Measurements from ENCODE around the gene SIGLEC10. TPM values are rescaled to one million over a fixed set of nuclear protein-coding genes. Genes with fewer than 3 reads are reported as not detected.

The SIGLEC10 gene
- total RNA-seq, 1 experiment from 2014 or later = not detected

DNA sequence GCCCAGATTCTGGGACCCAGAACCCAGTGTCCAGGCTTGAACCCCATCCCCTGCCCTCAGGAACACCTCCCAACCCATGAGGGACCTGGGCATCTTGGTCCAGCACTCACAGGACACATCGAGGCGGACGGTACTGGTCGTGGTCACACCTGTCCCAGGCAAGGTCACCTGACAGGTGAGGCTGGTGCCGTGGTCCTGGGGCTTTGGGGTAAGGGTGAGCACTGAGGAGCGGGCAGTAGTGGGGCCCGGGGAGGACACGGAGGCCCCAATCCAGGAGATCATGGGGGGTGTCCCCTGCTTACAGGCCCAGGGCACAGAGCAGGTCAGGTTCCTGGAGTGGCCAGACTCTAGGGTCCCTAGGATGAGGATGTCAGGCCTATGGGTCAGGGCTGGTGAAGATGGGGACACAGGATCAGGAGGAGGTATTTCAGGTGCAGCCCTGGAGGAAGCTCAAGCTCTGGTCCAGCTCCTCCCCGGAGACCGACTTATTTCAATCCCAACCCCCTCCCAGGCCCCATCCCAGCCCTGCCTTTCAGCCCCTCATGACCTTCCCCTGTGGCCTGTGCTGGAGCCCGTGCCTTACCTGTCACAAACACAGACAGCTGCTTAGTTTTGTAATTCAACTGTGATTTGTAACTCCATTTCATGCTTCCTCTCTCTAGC lies 40.0 kb upstream of the SIGLEC10 start:
- no peak overlapping the region for H3K9ac ChIP-seq (ENCODE audit: low read length)
- RAD21 ChIA-PET (ENCODE audit: low non-redundant PET in 1 of 2, low total read pairs in 2 of 2, uncharacterized antibody in 2 of 2, unreplicated experiment in 2 of 2) = no interaction called here
- H3K79me2 ChIP-seq (ENCODE audit: insufficient read depth, low read length) = no peaks in the 10 kb centered on the region
- DNase-seq (ENCODE audit: low read depth, low spot score) (no peak), ATAC-seq (no peak)
- POLR2A ChIA-PET = no interaction called here
- H3K4me3 ChIP-seq (replicated peaks in 1 of 2; ENCODE audit: low read depth in 1 of 2, low read length in 2 of 2) = no peak overlapping the region
- H3K27ac ChIP-seq (ENCODE audit: low read depth, low read length) = no peak overlapping the region
- H2AFZ ChIP-seq (ENCODE audit: low read depth, low read length, poor library complexity, severe bottlenecking) = no peak overlapping the region
- H3K4me2 ChIP-seq (ENCODE audit: low read length) = no peak overlapping the region
- no peaks in the 10 kb centered on the region for H3K9me2 ChIP-seq (ENCODE audit: insufficient read depth)
- H3K9me3 ChIP-seq (ENCODE audit: control insufficient read depth in 1 of 2, insufficient read depth in 1 of 2, low read depth in 1 of 2, low read length in 2 of 2) = no peaks in the 10 kb centered on the region
- CTCF ChIA-PET = no interaction called here
- H3K4me1 ChIP-seq (ENCODE audit: control insufficient read depth in 1 of 2, insufficient read depth in 2 of 2, low read length in 2 of 2) = no peaks in the 10 kb centered on the region
- H4K20me1 ChIP-seq (ENCODE audit: insufficient read depth) = no peaks in the 10 kb centered on the region
- intact Hi-C loops (cut with micrococcal nuclease) = no loop called here
- H3K27me3 ChIP-seq (ENCODE audit: insufficient read depth, low read length) = no peaks in the 10 kb centered on the region
- BruUV-seq (replicated peaks) = no TSS peak
- TF ChIP-seq YY1 (IDR thresholded peaks at IDR 0.05; ENCODE audit: extremely low read depth, insufficient replicate concordance, low read depth, low read length) = no peak
- no peak for TF ChIP-seq POLR2AphosphoS5 (IDR thresholded peaks at IDR 0.05; ENCODE audit: low read depth, low read length)
- TF ChIP-seq, protein P1, sequence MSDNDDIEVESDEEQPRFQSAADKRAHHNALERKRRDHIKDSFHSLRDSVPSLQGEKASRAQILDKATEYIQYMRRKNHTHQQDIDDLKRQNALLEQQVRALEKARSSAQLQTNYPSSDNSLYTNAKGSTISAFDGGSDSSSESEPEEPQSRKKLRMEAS (IDR thresholded peaks at IDR 0.05) = no peak
- no peak for TF ChIP-seq FOSL1 (IDR thresholded peaks at IDR 0.05; ENCODE audit: low read depth)
- no peak for TF ChIP-seq CBX3 (IDR thresholded peaks at IDR 0.05; ENCODE audit: low read depth)
- no peak for TF ChIP-seq EGR1 (IDR thresholded peaks at IDR 0.05; ENCODE audit: low read depth)
- no peak for TF ChIP-seq RAD21 (IDR thresholded peaks at IDR 0.05; ENCODE audit: low read depth)
- no peak for TF ChIP-seq SRF (IDR thresholded peaks at IDR 0.05; ENCODE audit: low read depth)
- H3K36me3 ChIP-seq (ENCODE audit: control insufficient read depth in 1 of 2, insufficient read depth in 2 of 2, low read length in 2 of 2) = no peaks in the 10 kb centered on the region

DNA sequence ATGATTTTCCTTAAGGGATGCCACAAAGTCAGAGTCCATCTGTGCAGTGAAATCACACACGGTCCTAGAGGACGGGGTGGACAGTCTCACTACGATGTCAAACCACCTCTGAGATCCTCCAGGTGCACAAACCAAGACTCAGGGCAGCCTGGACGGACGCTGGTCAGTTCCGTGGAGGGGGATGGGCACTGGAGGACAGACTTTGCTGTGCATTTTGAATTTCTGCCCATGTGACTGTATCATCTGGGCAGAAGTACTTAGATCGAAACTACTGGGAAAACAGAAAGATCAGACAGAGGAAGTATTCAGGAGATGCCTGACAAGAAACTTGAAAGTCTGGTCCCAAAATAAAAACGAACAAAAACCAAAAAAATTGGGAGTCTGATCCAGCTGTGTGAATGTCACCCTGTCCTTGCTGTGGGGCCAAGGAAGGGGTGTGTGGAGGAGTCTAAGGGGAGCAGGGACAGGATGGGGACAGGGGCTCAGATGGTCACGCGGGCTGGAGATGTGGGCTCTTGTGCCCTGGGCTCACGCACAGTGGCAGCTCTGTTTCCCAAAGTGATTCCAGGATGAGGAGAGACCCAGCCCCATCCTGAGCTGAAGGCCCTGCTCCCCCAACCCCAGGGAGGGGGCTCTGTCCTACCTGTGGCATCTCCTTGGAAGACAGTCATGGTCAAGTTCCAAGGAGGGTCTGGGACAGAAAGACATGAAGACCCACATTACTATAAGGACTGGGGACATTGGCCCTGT lies 39.3 kb upstream of the SIGLEC10 start:
- no peaks in the 10 kb centered on the region for H3K79me2 ChIP-seq (ENCODE audit: insufficient read depth, low read length)
- no peak overlapping the region for H3K4me2 ChIP-seq (ENCODE audit: low read length)
- H3K4me1 ChIP-seq (ENCODE audit: control insufficient read depth in 1 of 2, insufficient read depth in 2 of 2, low read length in 2 of 2) = no peaks in the 10 kb centered on the region
- intact Hi-C loops (cut with micrococcal nuclease) = no loop called here
- H3K27ac ChIP-seq (ENCODE audit: low read depth, low read length) = no peak overlapping the region
- no peak overlapping the region for H2AFZ ChIP-seq (ENCODE audit: low read depth, low read length, poor library complexity, severe bottlenecking)
- no TSS peak for BruUV-seq (replicated peaks)
- no peaks in the 10 kb centered on the region for H3K9me3 ChIP-seq (ENCODE audit: control insufficient read depth in 1 of 2, insufficient read depth in 1 of 2, low read depth in 1 of 2, low read length in 2 of 2)
- ChIA-PET CTCF (no interaction called here), RAD21 (ENCODE audit: low non-redundant PET in 1 of 2, low total read pairs in 2 of 2, uncharacterized antibody in 2 of 2, unreplicated experiment in 2 of 2) (no interaction called here), POLR2A (no interaction called here)
- ATAC-seq (no peak), DNase-seq (ENCODE audit: low read depth, low spot score) (no peak)
- no peak overlapping the region for H3K4me3 ChIP-seq (replicated peaks in 1 of 2; ENCODE audit: low read depth in 1 of 2, low read length in 2 of 2)
- no peaks in the 10 kb centered on the region for H3K27me3 ChIP-seq (ENCODE audit: insufficient read depth, low read length)
- no peaks in the 10 kb centered on the region for H3K9me2 ChIP-seq (ENCODE audit: insufficient read depth)
- no peak overlapping the region for H3K9ac ChIP-seq (ENCODE audit: low read length)
- no peaks in the 10 kb centered on the region for H4K20me1 ChIP-seq (ENCODE audit: insufficient read depth)
- H3K36me3 ChIP-seq (ENCODE audit: control insufficient read depth in 1 of 2, insufficient read depth in 2 of 2, low read length in 2 of 2) = no peaks in the 10 kb centered on the region
- no peak for TF ChIP-seq SP1 (IDR thresholded peaks at IDR 0.05; ENCODE audit: low read depth)

Measured in HCT116 (cell line).